IMR-90 (cell line): ENCODE results near the gene ADAMTSL1. TPM values are rescaled to one million over a fixed set of nuclear protein-coding genes. Genes with fewer than 3 reads are reported as not detected.

Source experiments
- ATAC-seq: fragments of 200-7000 bp; cut with Tn5 transposase; 2 replicates; pipeline ENCODE4 v1.9.1; 2020; ENCODE audit warnings: low read depth, mild to moderate bottlenecking, moderate library complexity
- BruUV-seq: library from RNA; stranded (reverse); fragments of 400-500 nt; replicated peaks from 2 replicates; lab custom pipeline; 2021; lab: Mats Ljungman, UMichigan
- CTCF ChIA-PET: fragments of 300-600 bp; formaldehyde crosslinking; extraction: SDS; loops from one replicate; lab custom pipeline; 2021; ENCODE audit warnings: antibody characterized with exemption; lab: Yijun Ruan, JAX
- POLR2A ChIA-PET: fragments of 300-600 bp; sonication (Branson Sonifier 250); formaldehyde crosslinking; loops from one replicate; lab custom pipeline; 2022; ENCODE audit warnings: antibody characterized with exemption; ENCODE audit not compliant: unreplicated experiment; lab: Charles Lee
- DNase-seq: peaks from one replicate; pipeline ENCODE4 v3.0.0; 2013
- H2AFZ ChIP-seq: replicated peaks from 2 replicates; pipeline ENCODE3; 2013; ENCODE audit warnings: low read length, mild to moderate bottlenecking; ENCODE audit not compliant: poor library complexity
- H2AK5ac ChIP-seq: 2 replicates; pipeline ENCODE4 v1.6.1; 2013; ENCODE audit warnings: low read depth, low read length, inconsistent platforms
- H2AK9ac ChIP-seq: replicated peaks from 2 replicates; pipeline ENCODE3; 2013; ENCODE audit warnings: mild to moderate bottlenecking, low read depth, low read length, moderate library complexity; ENCODE audit not compliant: poor library complexity
- H2BK120ac ChIP-seq: 2 replicates; pipeline ENCODE4 v1.6.1; 2013; ENCODE audit warnings: low read depth, low read length, inconsistent platforms
- H2BK15ac ChIP-seq: 3 replicates; pipeline ENCODE4 v1.6.1; 2013; ENCODE audit warnings: low read depth, low read length, inconsistent platforms
- H2BK20ac ChIP-seq: 2 replicates; pipeline ENCODE4 v1.6.1; 2013; ENCODE audit warnings: low read depth, mild to moderate bottlenecking, inconsistent platforms, low read length, moderate library complexity
- H2BK5ac ChIP-seq: 2 replicates; pipeline ENCODE4 v1.6.1; 2013; ENCODE audit warnings: mild to moderate bottlenecking, low read depth, low read length, inconsistent platforms; ENCODE audit not compliant: poor library complexity, severe bottlenecking
- H3K14ac ChIP-seq: replicated peaks from 2 replicates; pipeline ENCODE4 v1.6.1; 2013; ENCODE audit warnings: low read depth, low read length, inconsistent platforms
- H3K18ac ChIP-seq: 2 replicates; pipeline ENCODE4 v1.6.1; 2013; ENCODE audit warnings: low read depth, low read length, control low read depth
- H3K23ac ChIP-seq: 2 replicates; pipeline ENCODE4 v1.6.1; 2013; ENCODE audit warnings: low read depth, low read length, inconsistent platforms
- H3K27ac ChIP-seq: 2 replicates; pipeline ENCODE4 v1.5.1; 2013; ENCODE audit warnings: mild to moderate bottlenecking, control low read depth, low read length; ENCODE audit not compliant: insufficient read depth
- H3K27me3 ChIP-seq: 2 replicates; pipeline ENCODE4 v1.6.1; 2013; ENCODE audit warnings: low read length; ENCODE audit not compliant: control insufficient read depth, insufficient read depth
- H3K36me3 ChIP-seq: 2 replicates; pipeline ENCODE4 v1.6.1; 2013; ENCODE audit warnings: low read length, mixed read lengths; ENCODE audit not compliant: control insufficient read depth, insufficient read depth
- H3K4ac ChIP-seq: 2 replicates; pipeline ENCODE4 v1.6.1; 2013; ENCODE audit warnings: low read depth, low read length, inconsistent platforms
- H3K4me1 ChIP-seq: 2 replicates; pipeline ENCODE4 v1.6.1; 2013; ENCODE audit warnings: low read length, mixed read lengths; ENCODE audit not compliant: control insufficient read depth, insufficient read depth
- H3K4me2 ChIP-seq: 2 replicates; pipeline ENCODE4 v1.6.1; 2013; ENCODE audit warnings: low read depth, mild to moderate bottlenecking, control low read depth, low read length, moderate library complexity
- H3K4me3 ChIP-seq: 2 replicates; pipeline ENCODE4 v1.5.1; 2013; ENCODE audit warnings: low read depth, mild to moderate bottlenecking, control low read depth, low read length, moderate library complexity; ENCODE audit not compliant: insufficient read depth
- H3K56ac ChIP-seq: 2 replicates; pipeline ENCODE4 v1.6.1; 2013; ENCODE audit warnings: low read length, inconsistent platforms; ENCODE audit not compliant: insufficient read depth; ENCODE audit errors: extremely low read depth
- H3K79me1 ChIP-seq, 2 experiments: 2 replicates each; pipeline ENCODE4 v1.6.1; 2013; ENCODE audit warnings: low read length in 2 of 2, inconsistent platforms in 1 of 2, low read depth in 1 of 2
- H3K9ac ChIP-seq: 2 replicates; pipeline ENCODE4 v1.6.1; 2013; ENCODE audit warnings: low read depth, low read length, control low read depth
- H3K9me1 ChIP-seq: 2 replicates; pipeline ENCODE4 v1.6.1; 2013; ENCODE audit warnings: low read length, inconsistent platforms; ENCODE audit not compliant: insufficient read depth
- H3K9me3 ChIP-seq: 2 replicates; pipeline ENCODE4 v1.6.1; 2013; ENCODE audit warnings: low read length; ENCODE audit not compliant: control insufficient read depth, insufficient read depth
- H4K20me1 ChIP-seq: 2 replicates; pipeline ENCODE4 v1.6.1; 2013; ENCODE audit warnings: low read length, inconsistent platforms; ENCODE audit not compliant: insufficient read depth
- H4K5ac ChIP-seq: 2 replicates; pipeline ENCODE4 v1.6.1; 2013; ENCODE audit warnings: mild to moderate bottlenecking, low read depth, low read length, control low read depth
- H4K8ac ChIP-seq, 2 experiments: 2 replicates each; pipeline ENCODE4 v1.6.1; 2013; ENCODE audit warnings: low read depth in 2 of 2, low read length in 2 of 2, control low read depth in 1 of 2, inconsistent platforms in 1 of 2
- H4K91ac ChIP-seq: 2 replicates; pipeline ENCODE4 v1.6.1; 2013; ENCODE audit warnings: low read depth, low read length, inconsistent platforms; ENCODE audit not compliant: insufficient read depth
- BHLHE40 ChIP-seq: fragments of 150-350 bp; IDR thresholded peaks from 2 replicates; pipeline ENCODE4 v1.6.1; 2016; ENCODE audit warnings: mild to moderate bottlenecking, low read depth, low read length
- CHD1 ChIP-seq: IDR thresholded peaks from 2 replicates; pipeline ENCODE4 v1.6.1; 2012; ENCODE audit warnings: low read depth, low read length, improper control_type of control experiment
- ELK1 ChIP-seq: fragments of 150-350 bp; IDR thresholded peaks from 2 replicates; pipeline ENCODE4 v1.6.1; 2016; ENCODE audit warnings: low read depth, mild to moderate bottlenecking, low read length, moderate library complexity, borderline replicate concordance
- FOS ChIP-seq: fragments of 150-350 bp; IDR thresholded peaks from 2 replicates; pipeline ENCODE4 v1.6.1; 2016; ENCODE audit warnings: low read depth, low read length
- MAFK ChIP-seq: IDR thresholded peaks from 2 replicates; pipeline ENCODE4 v1.6.1; 2012; ENCODE audit warnings: low read depth, low read length, improper control_type of control experiment
- MXI1 ChIP-seq: IDR thresholded peaks from 2 replicates; pipeline ENCODE4 v1.6.1; 2012; ENCODE audit warnings: low read depth, mild to moderate bottlenecking, low read length, moderate library complexity, borderline replicate concordance
- NFE2L2 ChIP-seq: fragments of 150-350 bp; IDR thresholded peaks from 2 replicates; pipeline ENCODE4 v1.6.1; 2016; ENCODE audit warnings: low read depth, mild to moderate bottlenecking, low read length
- POLR2A ChIP-seq: IDR thresholded peaks from 2 replicates; pipeline ENCODE4 v1.6.1; 2012; ENCODE audit warnings: mild to moderate bottlenecking, low read depth, low read length
- RAD21 ChIP-seq: IDR thresholded peaks from 2 replicates; pipeline ENCODE4 v1.6.1; 2012; ENCODE audit warnings: low read length, improper control_type of control experiment
- RCOR1 ChIP-seq: IDR thresholded peaks from 2 replicates; pipeline ENCODE4 v1.6.1; 2012; ENCODE audit warnings: mild to moderate bottlenecking, low read length, improper control_type of control experiment; ENCODE audit not compliant: insufficient replicate concordance
- RFX5 ChIP-seq: IDR thresholded peaks from 2 replicates; pipeline ENCODE4 v1.8.0; 2012; ENCODE audit warnings: low read depth, mild to moderate bottlenecking, low read length, moderate library complexity
- SMC3 ChIP-seq: fragments of 150-350 bp; IDR thresholded peaks from 2 replicates; pipeline ENCODE4 v1.6.1; 2016; ENCODE audit warnings: low read depth, mild to moderate bottlenecking, antibody characterized with exemption, low read length, moderate library complexity
- dilution Hi-C: fragments of 300-500 bp; cut with HindIII; formaldehyde crosslinking; loops from one replicate; pipeline ENCODE4 v1.14.3; 2018; ENCODE audit warnings: low sequenced_read_pairs; ENCODE audit not compliant: unreplicated experiment
- in situ Hi-C: fragments of 300-500 bp; cut with MboI; formaldehyde crosslinking; loops from 3 replicates; pipeline ENCODE4 v1.14.3; 2019; ENCODE audit warnings: low sequenced_read_pairs, inconsistent platforms, mixed read lengths
- intact Hi-C: fragments of 100-400 bp; cut with micrococcal nuclease; formaldehyde crosslinking; loops from 2 replicates; pipeline ENCODE4 v1.10.0; 2022
- polyA plus RNA-seq, 3 experiments: library from polyadenylated mRNA; depleted of rRNA; stranded (reverse); fragments of >200 nt; gene quantifications; 2 replicates each; pipeline ENCODE4 v1.2.3, GENCODE V29; 2012; ENCODE audit warnings: low replicate concordance in 1 of 3
- total RNA-seq: library from RNA; depleted of rRNA; stranded (reverse); fragments of >200 nt; gene quantifications from 2 replicates; pipeline ENCODE4 v1.2.3, GENCODE V29; 2012
- TF ChIP-seq, protein P1 (sequence below): fragments of 150-350 bp; IDR thresholded peaks from 2 replicates; pipeline ENCODE4 v1.6.1; 2017; ENCODE audit warnings: mild to moderate bottlenecking, antibody characterized with exemption, low read length, low read depth
- TF ChIP-seq, protein P2 (sequence below): conservative IDR thresholded peaks from 2 replicates; pipeline ENCODE4 v1.5.1; 2012; ENCODE audit warnings: mild to moderate bottlenecking, low read depth, low read length, improper control_type of control experiment

The ADAMTSL1 gene
- total and polyA plus RNA-seq, 2 of the 4 experiments (the other 2 are of a cell fraction): 38.2 to 62.2 TPM

- ATAC-seq (no peak), DNase-seq (peak; percentile 12)
- Histone ChIP-seq H3K27me3 (no peaks in the 10 kb centered on the region), H2BK20ac (no peak overlapping the region), H3K27ac (no peak overlapping the region), H4K20me1 (no peaks in the 10 kb centered on the region), H4K8ac (no peak overlapping the region), H3K9ac (no peak overlapping the region), H3K4ac (no peak overlapping the region), H3K4me1 (peaks cover 7% of the 10 kb centered on the region), H2AFZ (no peak overlapping the region), H2AK5ac (no peak overlapping the region), H3K18ac (no peak overlapping the region), H4K91ac (no peak overlapping the region), H2AK9ac (no peak overlapping the region), H3K36me3 (no peaks in the 10 kb centered on the region), H3K4me3 (no peak overlapping the region), H3K9me1 (no peaks in the 10 kb centered on the region), H2BK15ac (no peak overlapping the region), H3K56ac (no peak overlapping the region), H2BK120ac (no peak overlapping the region), H3K14ac (no peak overlapping the region), H3K4me2 (no peak overlapping the region; the same call in 1 of the 2 replicates), H3K79me1 (no peaks in the 10 kb centered on the region), H2BK5ac (no peak overlapping the region), H4K5ac (no peak overlapping the region), H3K23ac (no peak overlapping the region), H3K9me3 (no peaks in the 10 kb centered on the region)
- POLR2A ChIA-PET: no interaction called here
- no peak for TF ChIP-seq BHLHE40
- TF ChIP-seq, protein P1, sequence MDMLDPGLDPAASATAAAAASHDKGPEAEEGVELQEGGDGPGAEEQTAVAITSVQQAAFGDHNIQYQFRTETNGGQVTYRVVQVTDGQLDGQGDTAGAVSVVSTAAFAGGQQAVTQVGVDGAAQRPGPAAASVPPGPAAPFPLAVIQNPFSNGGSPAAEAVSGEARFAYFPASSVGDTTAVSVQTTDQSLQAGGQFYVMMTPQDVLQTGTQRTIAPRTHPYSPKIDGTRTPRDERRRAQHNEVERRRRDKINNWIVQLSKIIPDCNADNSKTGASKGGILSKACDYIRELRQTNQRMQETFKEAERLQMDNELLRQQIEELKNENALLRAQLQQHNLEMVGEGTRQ: no peak
- TF ChIP-seq POLR2A: no peak
- TF ChIP-seq MAFK: no peak
- TF ChIP-seq CHD1: no peak
- TF ChIP-seq NFE2L2: no peak
- no peak for TF ChIP-seq SMC3
- no peak for TF ChIP-seq RCOR1
- no peak for TF ChIP-seq FOS
- TF ChIP-seq, protein P2, sequence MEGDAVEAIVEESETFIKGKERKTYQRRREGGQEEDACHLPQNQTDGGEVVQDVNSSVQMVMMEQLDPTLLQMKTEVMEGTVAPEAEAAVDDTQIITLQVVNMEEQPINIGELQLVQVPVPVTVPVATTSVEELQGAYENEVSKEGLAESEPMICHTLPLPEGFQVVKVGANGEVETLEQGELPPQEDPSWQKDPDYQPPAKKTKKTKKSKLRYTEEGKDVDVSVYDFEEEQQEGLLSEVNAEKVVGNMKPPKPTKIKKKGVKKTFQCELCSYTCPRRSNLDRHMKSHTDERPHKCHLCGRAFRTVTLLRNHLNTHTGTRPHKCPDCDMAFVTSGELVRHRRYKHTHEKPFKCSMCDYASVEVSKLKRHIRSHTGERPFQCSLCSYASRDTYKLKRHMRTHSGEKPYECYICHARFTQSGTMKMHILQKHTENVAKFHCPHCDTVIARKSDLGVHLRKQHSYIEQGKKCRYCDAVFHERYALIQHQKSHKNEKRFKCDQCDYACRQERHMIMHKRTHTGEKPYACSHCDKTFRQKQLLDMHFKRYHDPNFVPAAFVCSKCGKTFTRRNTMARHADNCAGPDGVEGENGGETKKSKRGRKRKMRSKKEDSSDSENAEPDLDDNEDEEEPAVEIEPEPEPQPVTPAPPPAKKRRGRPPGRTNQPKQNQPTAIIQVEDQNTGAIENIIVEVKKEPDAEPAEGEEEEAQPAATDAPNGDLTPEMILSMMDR: no peak
- TF ChIP-seq ELK1: no peak
- TF ChIP-seq RFX5: no peak
- no peak for TF ChIP-seq RAD21
- TF ChIP-seq MXI1: no peak
- CTCF ChIA-PET: interaction anchor here (0.8 kb wide), 1 partner anchor 9 kb away, joined by 3 read pairs; no protein-coding TSS in a partner anchor
- intact Hi-C loops (no loop called here), in situ Hi-C loops (loop anchor here (25.0 kb wide), 1 partner anchor 621 kb away; no protein-coding TSS in a partner anchor), dilution Hi-C loops (no loop called here)
- BruUV-seq: no TSS peak
Observed at GRCh38 chr9:18433620-18434019, 40.3 kb upstream of the ADAMTSL1 start.
